Measurements from ENCODE around the gene INO80E. TPM values are rescaled to one million over a fixed set of nuclear protein-coding genes. Genes with fewer than 3 reads are reported as not detected.

INO80E gene
- total and polyA plus RNA-seq, 2 donors (not counting 3 experiments of a cell fraction or from before 2014, with no cell fraction given), result 42.7 to 76.4 TPM

DNA sequence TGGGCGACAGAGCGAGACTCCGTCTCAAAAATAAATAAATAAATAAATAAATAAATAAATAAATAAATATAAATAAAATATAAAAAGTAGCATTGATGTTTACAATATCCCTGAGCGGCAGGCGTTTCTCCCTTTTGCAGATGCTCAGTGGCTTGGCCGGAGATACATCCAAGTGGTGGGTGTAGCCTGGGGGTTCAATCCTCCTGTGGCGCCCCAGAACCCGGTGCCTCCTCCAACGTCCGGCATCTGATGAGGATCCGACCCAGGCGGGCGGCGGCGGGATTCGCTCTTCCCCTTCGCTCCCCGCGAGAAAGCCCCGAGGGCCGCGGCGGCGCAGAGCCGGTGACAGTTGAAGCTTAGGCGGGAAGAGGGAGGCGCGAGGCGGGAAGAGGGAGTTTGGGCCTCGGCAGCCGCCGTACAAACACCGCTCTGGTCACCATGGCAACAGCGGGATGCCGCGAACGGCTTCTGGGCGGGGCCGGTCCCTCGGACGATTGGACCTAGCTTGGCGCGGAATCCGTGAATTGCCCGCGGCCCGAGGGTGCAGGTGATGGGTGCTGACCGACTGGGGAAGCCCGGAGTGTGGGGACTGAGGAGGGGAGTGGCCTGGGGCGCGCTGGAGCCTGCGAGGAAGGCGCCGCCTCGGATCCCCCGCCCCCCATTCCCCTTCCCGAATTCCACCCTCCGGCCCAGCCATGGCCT, 56.8 kb downstream of the INO80E start:
- Histone ChIP-seq H3K27me3 (ENCODE audit: control insufficient read depth in 2 of 2, insufficient read depth in 2 of 2, low read length in 2 of 2) (no peaks in the 10 kb centered on the region), H3K27ac (ENCODE audit: insufficient read depth, low read depth, low read length) (peak overlapping the region; percentile 72), H3K4me3 (replicated peaks in 1 of 3; ENCODE audit: insufficient read depth in 1 of 3, low read depth in 1 of 3, low read length in 3 of 3) (peak overlapping the region; percentile 62 to 75 (median 70)), H3K9me3 (replicated peaks; ENCODE audit: control insufficient read depth, insufficient read depth, low read length) (no peaks in the 10 kb centered on the region), H2AFZ (ENCODE audit: low read depth, low read length) (peak overlapping the region; percentile 79), H4K20me1 (replicated peaks; ENCODE audit: control insufficient read depth, extremely low read depth, insufficient read depth, low read length) (no peaks in the 10 kb centered on the region), H3K4me2 (ENCODE audit: insufficient read depth, low read length) (peak overlapping the region; percentile 61), H3K9ac (replicated peaks; ENCODE audit: extremely low read depth, insufficient read depth, low read length) (peak overlapping the region; percentile 76), H3K4me1 (ENCODE audit: control insufficient read depth, extremely low read depth, insufficient read depth, low read length) (peaks cover 35% of the 10 kb centered on the region), H3K36me3 (ENCODE audit: control insufficient read depth in 2 of 2, extremely low read depth in 1 of 2, insufficient read depth in 2 of 2, low read length in 2 of 2) (peaks cover 0 to 5% of the 10 kb centered on the region in 2 experiments), H3K79me2 (ENCODE audit: control insufficient read depth, insufficient read depth, low read length) (peaks cover 4% of the 10 kb centered on the region), H3K9me1 (replicated peaks; ENCODE audit: control insufficient read depth, extremely low read depth, insufficient read depth, low read length) (no peaks in the 10 kb centered on the region)
- dilution Hi-C loops (cut with MboI; ENCODE audit: extremely low pct_ligation_motif_present, low sequenced_read_pairs), result no loop called here
- intact Hi-C loops (cut with micrococcal nuclease), result no loop called here
- POLR2A ChIA-PET, result interaction anchor here (0.6 kb wide), 1 partner anchor 37 kb away, joined by 4 read pairs; no protein-coding TSS in a partner anchor
- peak; percentile 71 for TF ChIP-seq MAX (IDR thresholded peaks at IDR 0.05; ENCODE audit: insufficient read depth, insufficient read length)
- peak; percentile 14 for TF ChIP-seq MYC (IDR thresholded peaks at IDR 0.05; ENCODE audit: low read depth, low read length)
- no peak for TF ChIP-seq EZH2 (IDR thresholded peaks at IDR 0.05; ENCODE audit: borderline replicate concordance, low read depth, low read length, severe bottlenecking)
- peak; percentile 65 for TF ChIP-seq POLR2AphosphoS5 (IDR thresholded peaks at IDR 0.05; ENCODE audit: insufficient read depth, low read depth, low read length)
- BruUV-seq (replicated peaks), result TSS peak; percentile 38
- DNase-seq (ENCODE audit: low read depth, low spot score), result peak; percentile 88
- CTCF ChIA-PET, result interaction anchor here (1.1 to 3.5 kb wide), 7 partner anchors 10 to 352 kb away, joined by 3 to 20 read pairs (median 5); partner anchors contain the start of genes ALDOA and TBX6
- FAIRE-seq, result peak; percentile 96

DNA sequence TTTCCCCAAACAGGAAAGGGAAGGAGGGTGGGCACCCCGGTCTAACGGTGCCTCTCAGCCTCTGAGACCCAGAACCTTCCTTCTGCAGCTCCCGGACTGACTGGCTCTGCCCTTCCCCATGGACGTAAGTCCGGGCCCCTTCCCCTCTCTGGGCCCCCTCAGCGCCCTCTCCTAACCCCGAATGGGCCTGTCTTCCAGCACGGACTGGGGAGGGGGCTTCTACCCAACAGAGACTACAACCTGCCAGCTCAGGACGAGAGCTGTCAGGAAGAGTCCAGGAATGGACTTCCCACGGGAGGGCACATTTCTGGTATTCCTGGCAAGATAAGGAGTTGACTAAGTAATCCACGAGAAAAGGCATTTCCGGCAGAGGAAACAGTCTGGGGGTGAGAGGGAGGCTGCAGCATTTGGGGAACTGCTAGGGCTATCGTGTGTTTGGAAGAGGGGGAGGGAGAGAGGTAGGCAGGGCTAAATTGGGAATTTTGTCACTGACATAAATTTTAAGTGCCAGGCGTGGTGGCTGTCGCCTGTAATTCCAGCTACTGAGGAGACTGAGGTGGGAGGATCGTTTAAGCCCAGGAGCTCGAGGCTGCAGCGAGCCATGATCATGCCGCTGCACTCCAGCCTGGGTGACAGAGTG, 57.5 kb downstream of the INO80E start:
- ChIA-PET POLR2A (interaction anchor here (0.6 to 2.7 kb wide), 2 partner anchors 12 to 37 kb away, joined by 4 to 21 read pairs; partner anchors contain the start of gene ALDOA), CTCF (interaction anchor here (1.1 to 3.5 kb wide), 7 partner anchors 9 to 353 kb away, joined by 3 to 20 read pairs (median 5); partner anchors contain the start of genes ALDOA and TBX6)
- Histone ChIP-seq H3K36me3 (ENCODE audit: control insufficient read depth in 2 of 2, extremely low read depth in 1 of 2, insufficient read depth in 2 of 2, low read length in 2 of 2) (peaks cover 0 to 5% of the 10 kb centered on the region in 2 experiments), H3K4me3 (replicated peaks in 1 of 3; ENCODE audit: insufficient read depth in 1 of 3, low read depth in 1 of 3, low read length in 3 of 3) (peak overlapping the region; percentile 62 to 75 (median 70)), H3K9ac (replicated peaks; ENCODE audit: extremely low read depth, insufficient read depth, low read length) (peak overlapping the region; percentile 73), H3K4me2 (ENCODE audit: insufficient read depth, low read length) (peak overlapping the region; percentile 61), H4K20me1 (replicated peaks; ENCODE audit: control insufficient read depth, extremely low read depth, insufficient read depth, low read length) (no peaks in the 10 kb centered on the region), H3K4me1 (ENCODE audit: control insufficient read depth, extremely low read depth, insufficient read depth, low read length) (peaks cover 35% of the 10 kb centered on the region), H3K9me3 (replicated peaks; ENCODE audit: control insufficient read depth, insufficient read depth, low read length) (no peaks in the 10 kb centered on the region), H2AFZ (ENCODE audit: low read depth, low read length) (peak overlapping the region; percentile 40), H3K9me1 (replicated peaks; ENCODE audit: control insufficient read depth, extremely low read depth, insufficient read depth, low read length) (no peaks in the 10 kb centered on the region), H3K27ac (ENCODE audit: insufficient read depth, low read depth, low read length) (peak overlapping the region; percentile 72), H3K27me3 (ENCODE audit: control insufficient read depth in 2 of 2, insufficient read depth in 2 of 2, low read length in 2 of 2) (no peaks in the 10 kb centered on the region), H3K79me2 (ENCODE audit: control insufficient read depth, insufficient read depth, low read length) (peaks cover 4% of the 10 kb centered on the region)
- FAIRE-seq (no peak), DNase-seq (ENCODE audit: low read depth, low spot score) (peak; percentile 59)
- TF ChIP-seq MYC (IDR thresholded peaks at IDR 0.05; ENCODE audit: low read depth, low read length) (no peak), MAX (IDR thresholded peaks at IDR 0.05; ENCODE audit: insufficient read depth, insufficient read length) (no peak), EZH2 (IDR thresholded peaks at IDR 0.05; ENCODE audit: borderline replicate concordance, low read depth, low read length, severe bottlenecking) (no peak), POLR2A (IDR thresholded peaks at IDR 0.05; ENCODE audit: low read depth, low read length) (peak; percentile 43), CTCF (IDR thresholded peaks at IDR 0.05; ENCODE audit: extremely low read depth in 1 of 2, insufficient read depth in 1 of 2, low read depth in 1 of 2, low read length in 2 of 2) (no peak), JUN (IDR thresholded peaks at IDR 0.05; ENCODE audit: borderline replicate concordance, insufficient read depth, insufficient read length, low read depth) (peak; percentile 23), FOS (IDR thresholded peaks at IDR 0.05; ENCODE audit: borderline replicate concordance, insufficient read depth, low read length) (peak; percentile 18), GATA2 (IDR thresholded peaks at IDR 0.05; ENCODE audit: insufficient read depth, insufficient read length, low read depth, low read length) (peak; percentile 89), POLR2AphosphoS5 (IDR thresholded peaks at IDR 0.05; ENCODE audit: insufficient read depth, low read depth, low read length) (peak; percentile 77)
- TSS peak; percentile 76 for BruUV-seq (replicated peaks)
- intact Hi-C loops (cut with micrococcal nuclease) (loop anchor here (2.0 kb wide), 1 partner anchor 21 kb away; no protein-coding TSS in a partner anchor), dilution Hi-C loops (cut with MboI; ENCODE audit: extremely low pct_ligation_motif_present, low sequenced_read_pairs) (no loop called here)

Measured in endothelial cell of umbilical vein (primary cell).